ENCODE measurements around the gene WDR82.

DNA sequence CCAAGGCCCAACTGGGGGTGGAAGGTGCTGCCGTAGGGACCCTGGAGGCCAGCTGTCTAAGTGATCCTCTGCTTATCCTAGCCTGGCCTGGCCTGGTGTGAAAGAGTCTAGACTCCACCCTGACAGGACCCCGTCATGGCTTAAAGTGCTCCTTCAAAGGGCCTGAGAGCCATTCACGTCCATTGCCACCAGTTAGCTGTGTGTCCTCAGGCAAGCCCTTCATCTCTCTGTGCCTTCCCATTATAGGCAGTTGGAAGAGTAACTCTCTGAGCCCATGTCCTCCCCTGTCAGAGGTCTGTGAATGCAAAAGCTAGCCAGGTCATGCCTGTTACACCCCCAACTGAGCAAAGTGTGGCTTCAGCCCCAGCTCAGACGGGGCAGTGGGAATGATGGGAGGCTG, 28.5 kb upstream of the WDR82 start:
- TF ChIP-seq, protein P1, sequence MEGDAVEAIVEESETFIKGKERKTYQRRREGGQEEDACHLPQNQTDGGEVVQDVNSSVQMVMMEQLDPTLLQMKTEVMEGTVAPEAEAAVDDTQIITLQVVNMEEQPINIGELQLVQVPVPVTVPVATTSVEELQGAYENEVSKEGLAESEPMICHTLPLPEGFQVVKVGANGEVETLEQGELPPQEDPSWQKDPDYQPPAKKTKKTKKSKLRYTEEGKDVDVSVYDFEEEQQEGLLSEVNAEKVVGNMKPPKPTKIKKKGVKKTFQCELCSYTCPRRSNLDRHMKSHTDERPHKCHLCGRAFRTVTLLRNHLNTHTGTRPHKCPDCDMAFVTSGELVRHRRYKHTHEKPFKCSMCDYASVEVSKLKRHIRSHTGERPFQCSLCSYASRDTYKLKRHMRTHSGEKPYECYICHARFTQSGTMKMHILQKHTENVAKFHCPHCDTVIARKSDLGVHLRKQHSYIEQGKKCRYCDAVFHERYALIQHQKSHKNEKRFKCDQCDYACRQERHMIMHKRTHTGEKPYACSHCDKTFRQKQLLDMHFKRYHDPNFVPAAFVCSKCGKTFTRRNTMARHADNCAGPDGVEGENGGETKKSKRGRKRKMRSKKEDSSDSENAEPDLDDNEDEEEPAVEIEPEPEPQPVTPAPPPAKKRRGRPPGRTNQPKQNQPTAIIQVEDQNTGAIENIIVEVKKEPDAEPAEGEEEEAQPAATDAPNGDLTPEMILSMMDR (IDR thresholded peaks at IDR 0.05; ENCODE audit: low read depth, low read length): no peak
- TF ChIP-seq EZH2phosphoT487 (IDR thresholded peaks at IDR 0.05; ENCODE audit: low read depth): no peak
